Measurements from ENCODE around the gene PDE5A. TPM values are rescaled to one million over a fixed set of nuclear protein-coding genes. Genes with fewer than 3 reads are reported as not detected.

PDE5A gene
- polyA plus RNA-seq, 3 donors = 0.80 to 0.82 TPM; not detected in 1

DNA sequence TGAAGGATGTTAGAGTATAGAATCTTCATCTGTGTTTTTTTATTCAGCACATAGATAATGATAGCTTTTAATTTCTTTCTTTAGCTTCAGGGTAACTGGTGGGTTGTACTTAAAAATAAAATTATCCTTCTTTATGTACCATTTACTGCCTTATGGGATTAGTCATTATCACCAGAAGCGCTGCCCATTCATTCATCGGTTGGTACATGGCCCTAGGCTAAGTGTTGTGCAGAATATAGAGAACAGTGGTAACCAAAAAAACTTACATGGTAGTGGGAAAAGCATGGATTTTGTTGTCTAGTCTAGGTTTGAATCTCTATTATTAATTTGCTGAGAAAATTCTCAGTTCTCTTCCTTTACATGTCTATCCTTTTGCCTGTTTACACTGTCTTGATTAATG lies 43.5 kb upstream of the PDE5A start:
- Mint-ChIP-seq H3K9me3 (peaks cover 0 to 5% (median 0%) of the 10 kb centered on the region in 7 donors), H3K4me3 (no peak overlapping the region), H3K4me1 (no peaks in the 10 kb centered on the region), H3K27ac (no peak overlapping the region), H3K27me3 (ENCODE audit: low read depth in 3 of 3) (peaks cover 0 to 2% (median 1%) of the 10 kb centered on the region in 3 donors), H3K36me3 (no peaks in the 10 kb centered on the region)
- intact Hi-C loops (cut with micrococcal nuclease) = no loop called here
- Histone ChIP-seq H3K9ac (ENCODE audit: insufficient read depth, low read length, poor library complexity, severe bottlenecking) (no peak overlapping the region), H3K4me1 (ENCODE audit: control insufficient read depth in 1 of 2, insufficient read depth in 2 of 2, low read length in 2 of 2) (no peaks in the 10 kb centered on the region), H3K27ac (ENCODE audit: low read depth in 1 of 2, low read length in 2 of 2) (no peak overlapping the region), H3K9me3 (replicated peaks in 1 of 2; ENCODE audit: control insufficient read depth in 1 of 2, insufficient read depth in 1 of 2, low read length in 2 of 2) (no peaks in the 10 kb centered on the region), H3K36me3 (replicated peaks in 1 of 2; ENCODE audit: control insufficient read depth in 1 of 2, insufficient read depth in 2 of 2, low read length in 2 of 2) (no peaks in the 10 kb centered on the region), H4K20me1 (ENCODE audit: insufficient read depth, low read length) (no peaks in the 10 kb centered on the region), H3K4me2 (replicated peaks; ENCODE audit: extremely low read depth, low read length, poor library complexity, severe bottlenecking) (no peak overlapping the region), H2AFZ (ENCODE audit: insufficient read depth, low read depth, low read length, poor library complexity, severe bottlenecking) (no peak overlapping the region), H3K27me3 (ENCODE audit: control insufficient read depth in 2 of 2, insufficient read depth in 2 of 2, low read length in 2 of 2) (no peaks in the 10 kb centered on the region), H3K79me2 (ENCODE audit: insufficient read depth, low read length) (no peaks in the 10 kb centered on the region), H3K4me3 (replicated peaks in 1 of 3; ENCODE audit: low read depth in 2 of 3, low read length in 3 of 3) (no peak overlapping the region)
- TF ChIP-seq, protein P1, sequence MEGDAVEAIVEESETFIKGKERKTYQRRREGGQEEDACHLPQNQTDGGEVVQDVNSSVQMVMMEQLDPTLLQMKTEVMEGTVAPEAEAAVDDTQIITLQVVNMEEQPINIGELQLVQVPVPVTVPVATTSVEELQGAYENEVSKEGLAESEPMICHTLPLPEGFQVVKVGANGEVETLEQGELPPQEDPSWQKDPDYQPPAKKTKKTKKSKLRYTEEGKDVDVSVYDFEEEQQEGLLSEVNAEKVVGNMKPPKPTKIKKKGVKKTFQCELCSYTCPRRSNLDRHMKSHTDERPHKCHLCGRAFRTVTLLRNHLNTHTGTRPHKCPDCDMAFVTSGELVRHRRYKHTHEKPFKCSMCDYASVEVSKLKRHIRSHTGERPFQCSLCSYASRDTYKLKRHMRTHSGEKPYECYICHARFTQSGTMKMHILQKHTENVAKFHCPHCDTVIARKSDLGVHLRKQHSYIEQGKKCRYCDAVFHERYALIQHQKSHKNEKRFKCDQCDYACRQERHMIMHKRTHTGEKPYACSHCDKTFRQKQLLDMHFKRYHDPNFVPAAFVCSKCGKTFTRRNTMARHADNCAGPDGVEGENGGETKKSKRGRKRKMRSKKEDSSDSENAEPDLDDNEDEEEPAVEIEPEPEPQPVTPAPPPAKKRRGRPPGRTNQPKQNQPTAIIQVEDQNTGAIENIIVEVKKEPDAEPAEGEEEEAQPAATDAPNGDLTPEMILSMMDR (IDR thresholded peaks at IDR 0.05) = no peak
- WGBS (ENCODE audit: insufficient coverage) = no CpG with 5 or more reads among the region's 2 CpGs
- no peak for DNase-seq

DNA sequence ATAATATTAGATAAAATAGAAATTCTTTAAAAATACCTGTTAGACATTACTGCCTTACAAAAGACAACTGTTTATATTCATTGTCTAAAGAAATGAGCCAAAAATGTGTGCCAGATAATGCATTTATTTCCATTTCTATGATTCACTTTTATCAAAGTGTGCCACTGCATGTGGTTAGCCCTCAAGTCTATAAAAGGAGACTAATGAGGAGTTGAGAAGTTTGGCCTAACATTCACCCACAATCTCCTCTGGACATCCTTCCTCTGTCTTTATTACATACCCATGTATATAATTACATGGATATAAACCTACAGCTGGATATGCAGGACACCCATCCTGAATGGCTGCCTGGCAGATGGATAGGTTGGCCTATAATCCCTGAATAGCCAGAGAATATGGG lies 42.6 kb upstream of the PDE5A start:
- intact Hi-C loops (cut with micrococcal nuclease) = no loop called here
- Histone ChIP-seq H3K4me1 (ENCODE audit: control insufficient read depth in 1 of 2, insufficient read depth in 2 of 2, low read length in 2 of 2) (no peaks in the 10 kb centered on the region), H3K27me3 (ENCODE audit: control insufficient read depth in 2 of 2, insufficient read depth in 2 of 2, low read length in 2 of 2) (no peaks in the 10 kb centered on the region), H3K4me3 (replicated peaks in 1 of 3; ENCODE audit: low read depth in 2 of 3, low read length in 3 of 3) (no peak overlapping the region), H3K27ac (ENCODE audit: low read depth in 1 of 2, low read length in 2 of 2) (no peak overlapping the region), H4K20me1 (ENCODE audit: insufficient read depth, low read length) (no peaks in the 10 kb centered on the region), H3K36me3 (replicated peaks in 1 of 2; ENCODE audit: control insufficient read depth in 1 of 2, insufficient read depth in 2 of 2, low read length in 2 of 2) (no peaks in the 10 kb centered on the region), H3K4me2 (replicated peaks; ENCODE audit: extremely low read depth, low read length, poor library complexity, severe bottlenecking) (no peak overlapping the region), H3K9ac (ENCODE audit: insufficient read depth, low read length, poor library complexity, severe bottlenecking) (no peak overlapping the region), H3K9me3 (replicated peaks in 1 of 2; ENCODE audit: control insufficient read depth in 1 of 2, insufficient read depth in 1 of 2, low read length in 2 of 2) (no peaks in the 10 kb centered on the region), H3K79me2 (ENCODE audit: insufficient read depth, low read length) (no peaks in the 10 kb centered on the region), H2AFZ (ENCODE audit: insufficient read depth, low read depth, low read length, poor library complexity, severe bottlenecking) (no peak overlapping the region)
- TF ChIP-seq, protein P1 (IDR thresholded peaks at IDR 0.05) = no peak
- no peak for DNase-seq
- H3K27me3 Mint-ChIP-seq (ENCODE audit: low read depth in 3 of 3) = peaks cover 1 to 3% (median 2%) of the 10 kb centered on the region in 3 donors
- no peaks in the 10 kb centered on the region for H3K4me1 Mint-ChIP-seq
- no peak overlapping the region for H3K27ac Mint-ChIP-seq
- H3K4me3 Mint-ChIP-seq = no peak overlapping the region
- H3K9me3 Mint-ChIP-seq = peaks cover 0 to 5% (median 0%) of the 10 kb centered on the region in 7 donors
- H3K36me3 Mint-ChIP-seq = no peaks in the 10 kb centered on the region

All from CD14-positive monocyte (primary cell).